IPS DF 4.7 (cell line): ENCODE measurements around the gene IL17RC.

ENCODE experiments used
- DNase-seq: peaks from one replicate; pipeline ENCODE4 v3.0.0-alpha.2; 2013; ENCODE audit warnings: low spot score; ENCODE audit errors: extremely low read depth

IL17RC gene

DNA sequence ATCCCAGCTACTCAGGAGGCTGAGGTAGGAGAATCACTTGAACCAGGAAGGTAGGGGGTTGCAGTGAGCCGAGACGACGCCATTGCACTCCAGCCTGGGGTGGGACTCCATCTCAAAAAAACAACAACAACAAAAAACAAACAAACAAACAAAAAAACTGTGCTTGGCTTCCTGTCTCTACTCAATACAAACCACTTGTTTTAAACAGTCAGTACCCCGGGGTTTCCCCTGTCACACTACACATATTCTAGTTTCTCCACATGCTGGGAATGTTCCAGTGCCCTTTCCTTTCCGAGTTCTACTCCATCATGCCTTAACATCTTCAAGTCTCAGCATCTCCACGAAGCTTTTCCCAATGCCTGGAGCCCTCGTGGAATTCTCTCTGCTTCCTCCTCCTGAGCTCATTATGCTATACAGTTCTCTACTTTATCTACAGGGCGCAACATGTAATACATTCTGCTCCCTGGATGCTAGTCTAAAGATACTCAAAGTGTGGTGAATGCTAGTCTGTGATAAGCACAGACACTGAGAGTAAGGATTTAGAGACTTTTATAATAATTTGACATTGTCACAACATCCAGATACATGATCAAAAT is 61.9 kb downstream of the IL17RC start:
- no peak for DNase-seq

GRCh38 chr3:9980251-9980650 is 63.4 kb downstream of the IL17RC start:
- DNase-seq: no peak
